Prostate gland (tissue), 2 donors: ENCODE measurements around the gene ANKS1B.

Source experiments
- POLR2A ChIP-seq: fragments of 450-650 bp; IDR thresholded peaks from one replicate; pipeline ENCODE4 v1.6.1; 2016; ENCODE audit warnings: antibody characterized with exemption, mild to moderate bottlenecking
- TF ChIP-seq, protein P1 (sequence below), 4 experiments: fragments of 200-600 bp in 2 of 4; fragments of 450-650 bp in 2 of 4; sonication (generic) in 2 of 4; IDR thresholded peaks; 1 replicate in 3 of 4; 2 replicates in 1 of 4; pipeline ENCODE4 v1.5.1; 2016 to 2019; ENCODE audit warnings: antibody characterized with exemption in 4 of 4, mild to moderate bottlenecking in 2 of 4, moderate library complexity in 2 of 4

GRCh38 chr12:99804715-99805114, 180.0 kb downstream of the ANKS1B start:
- TF ChIP-seq, protein P1, sequence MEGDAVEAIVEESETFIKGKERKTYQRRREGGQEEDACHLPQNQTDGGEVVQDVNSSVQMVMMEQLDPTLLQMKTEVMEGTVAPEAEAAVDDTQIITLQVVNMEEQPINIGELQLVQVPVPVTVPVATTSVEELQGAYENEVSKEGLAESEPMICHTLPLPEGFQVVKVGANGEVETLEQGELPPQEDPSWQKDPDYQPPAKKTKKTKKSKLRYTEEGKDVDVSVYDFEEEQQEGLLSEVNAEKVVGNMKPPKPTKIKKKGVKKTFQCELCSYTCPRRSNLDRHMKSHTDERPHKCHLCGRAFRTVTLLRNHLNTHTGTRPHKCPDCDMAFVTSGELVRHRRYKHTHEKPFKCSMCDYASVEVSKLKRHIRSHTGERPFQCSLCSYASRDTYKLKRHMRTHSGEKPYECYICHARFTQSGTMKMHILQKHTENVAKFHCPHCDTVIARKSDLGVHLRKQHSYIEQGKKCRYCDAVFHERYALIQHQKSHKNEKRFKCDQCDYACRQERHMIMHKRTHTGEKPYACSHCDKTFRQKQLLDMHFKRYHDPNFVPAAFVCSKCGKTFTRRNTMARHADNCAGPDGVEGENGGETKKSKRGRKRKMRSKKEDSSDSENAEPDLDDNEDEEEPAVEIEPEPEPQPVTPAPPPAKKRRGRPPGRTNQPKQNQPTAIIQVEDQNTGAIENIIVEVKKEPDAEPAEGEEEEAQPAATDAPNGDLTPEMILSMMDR (IDR thresholded peaks at IDR 0.05), result no peak
- TF ChIP-seq POLR2A, result no peak
